Ovary (tissue), 9 donors: ENCODE measurements around the gene EPS8. TPM values are rescaled to one million over a fixed set of nuclear protein-coding genes. Genes with fewer than 3 reads are reported as not detected.

Experiments
- DNase-seq, 5 donors: peaks; one replicate each; pipeline ENCODE4 v3.0.0-alpha.2; 2019 to 2020
- H3K27ac ChIP-seq, 2 donors: fragments of 200-600 bp; one replicate each; pipeline versions ENCODE4 v1.5.1 to v1.8.0; 2019 to 2022
- H3K27me3 ChIP-seq: fragments of 200-600 bp; one replicate; pipeline ENCODE4 v1.8.0; 2022
- H3K36me3 ChIP-seq: fragments of 200-600 bp; sonication (generic); one replicate; pipeline ENCODE4 v1.5.1; 2019
- H3K4me1 ChIP-seq: one replicate; pipeline ENCODE4 v1.8.1; 2013; ENCODE audit warnings: mild to moderate bottlenecking, moderate library complexity; ENCODE audit not compliant: insufficient read depth
- H3K4me3 ChIP-seq: fragments of 200-600 bp; sonication (generic); one replicate; pipeline ENCODE4 v1.5.1; 2017
- H3K9me3 ChIP-seq, 2 donors: fragments of 200-600 bp in 1 of 2; sonication (generic) in 1 of 2; one replicate each; pipeline versions ENCODE4 v1.5.1 to v1.8.1; 2013 to 2019; ENCODE audit warnings: mild to moderate bottlenecking in 1 of 2, moderate library complexity in 1 of 2
- EP300 ChIP-seq: sonication (generic); formaldehyde crosslinking; IDR thresholded peaks from one replicate; pipeline ENCODE4 v1.6.1; 2017; ENCODE audit warnings: antibody characterized with exemption
- POLR2A ChIP-seq: fragments of 450-650 bp; IDR thresholded peaks from one replicate; pipeline ENCODE4 v1.6.1; 2017; ENCODE audit warnings: antibody characterized with exemption, mild to moderate bottlenecking, moderate library complexity
- WGBS, 3 donors: extraction: QIAGEN DNeasy Blood & Tissue Kit in 1 of 3; methylation state at CpG; one replicate each; pipeline versions ENCODE4 v1.1.5 to v1.1.7; 2013 to 2017; 5-methylcytosine and 5-hydroxymethylcytosine counted together
- intact Hi-C, 4 donors: fragments of 100-400 bp; cut with DNase I; formaldehyde crosslinking; loops; one replicate each; pipeline versions ENCODE4 v1.11.0 to v1.15.1; 2022 to 2023
- polyA plus RNA-seq, 2 donors: library from polyadenylated mRNA; stranded (reverse); fragments of 200-250 nt in 1 of 2; fragments of 350-450 nt in 1 of 2; fragmentation: Illumina TruSeq in 1 of 2; extraction: RNeasy Lipid Tissue Mini Kit (QIAGEN cat#74804) in 1 of 2; gene quantifications; one replicate each; pipeline ENCODE4 v1.2.3, GENCODE V29; 2013 to 2014
- total RNA-seq, 7 donors: library from RNA; depleted of rRNA in 2 of 7; stranded (reverse); fragments of >200 nt in 2 of 7; fragmentation: NEBNext Ultra II Directional in 3 of 7; extraction: Animal tissue kit (Norgen Biotek cat#: 25700) in 3 of 7; gene quantifications; one replicate each; pipeline versions ENCODE4 v1.1.0 to v1.2.4, GENCODE V29; 2016 to 2023
- TF ChIP-seq, protein P1 (sequence below), 3 donors: fragments of 450-650 bp in 2 of 3; fragments of 200-600 bp in 1 of 3; IDR thresholded peaks; one replicate each; pipeline versions ENCODE4 v1.5.1 to v1.8.0; 2016 to 2022; ENCODE audit warnings: antibody characterized with exemption in 3 of 3, mild to moderate bottlenecking in 1 of 3
- donor health status: DM: no; HTN: no; CAD: no; lungs with moderate emphysema.
- donor health status: DM: no; HTN: no; CAD: no.
- donor health status: Bipolar disorder and iron deficiency.
- donor health status: DM: yes; HTN: yes; CAD: no.
- donor health status: DM: no; HTN: no; CAD: no.
- donor health status: DM: yes; HTN: yes; CAD: no.

EPS8 gene
- total and polyA plus RNA-seq, 9 donors = 56.2 to 94.9 (median 77.4) TPM

DNA sequence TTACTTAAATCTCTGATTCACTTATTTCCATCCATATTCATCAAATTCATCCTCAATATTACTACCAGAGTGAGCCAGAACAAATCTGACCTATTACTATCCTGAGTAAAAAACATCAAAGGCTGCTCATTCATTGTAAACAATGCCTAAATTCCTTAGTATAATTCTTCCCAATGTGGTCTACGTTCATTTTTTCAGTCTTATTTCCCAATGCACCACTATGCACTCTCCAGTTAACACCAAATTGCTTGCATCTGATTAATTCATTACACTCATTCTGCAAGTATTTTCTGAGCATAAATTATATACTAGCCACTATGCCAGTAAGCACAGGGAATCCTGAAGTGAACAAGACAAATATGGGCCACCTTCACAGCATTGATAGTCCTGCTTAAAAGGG lies 110.0 kb downstream of the EPS8 start:
- DNase-seq = no peak
- Histone ChIP-seq H3K27ac (no peak overlapping the region), H3K4me1 (no peaks in the 10 kb centered on the region), H3K27me3 (no peaks in the 10 kb centered on the region), H3K4me3 (no peak overlapping the region), H3K9me3 (no peaks in the 10 kb centered on the region), H3K36me3 (no peaks in the 10 kb centered on the region)
- no peak for TF ChIP-seq EP300
- no peak for TF ChIP-seq POLR2A
- TF ChIP-seq, protein P1, sequence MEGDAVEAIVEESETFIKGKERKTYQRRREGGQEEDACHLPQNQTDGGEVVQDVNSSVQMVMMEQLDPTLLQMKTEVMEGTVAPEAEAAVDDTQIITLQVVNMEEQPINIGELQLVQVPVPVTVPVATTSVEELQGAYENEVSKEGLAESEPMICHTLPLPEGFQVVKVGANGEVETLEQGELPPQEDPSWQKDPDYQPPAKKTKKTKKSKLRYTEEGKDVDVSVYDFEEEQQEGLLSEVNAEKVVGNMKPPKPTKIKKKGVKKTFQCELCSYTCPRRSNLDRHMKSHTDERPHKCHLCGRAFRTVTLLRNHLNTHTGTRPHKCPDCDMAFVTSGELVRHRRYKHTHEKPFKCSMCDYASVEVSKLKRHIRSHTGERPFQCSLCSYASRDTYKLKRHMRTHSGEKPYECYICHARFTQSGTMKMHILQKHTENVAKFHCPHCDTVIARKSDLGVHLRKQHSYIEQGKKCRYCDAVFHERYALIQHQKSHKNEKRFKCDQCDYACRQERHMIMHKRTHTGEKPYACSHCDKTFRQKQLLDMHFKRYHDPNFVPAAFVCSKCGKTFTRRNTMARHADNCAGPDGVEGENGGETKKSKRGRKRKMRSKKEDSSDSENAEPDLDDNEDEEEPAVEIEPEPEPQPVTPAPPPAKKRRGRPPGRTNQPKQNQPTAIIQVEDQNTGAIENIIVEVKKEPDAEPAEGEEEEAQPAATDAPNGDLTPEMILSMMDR (IDR thresholded peaks at IDR 0.05) = no peak
- 72 to 80% (median 73%) methylated on average over 1 of the region's 1 CpG for WGBS, 3 donors
- intact Hi-C loops = no loop called here

DNA sequence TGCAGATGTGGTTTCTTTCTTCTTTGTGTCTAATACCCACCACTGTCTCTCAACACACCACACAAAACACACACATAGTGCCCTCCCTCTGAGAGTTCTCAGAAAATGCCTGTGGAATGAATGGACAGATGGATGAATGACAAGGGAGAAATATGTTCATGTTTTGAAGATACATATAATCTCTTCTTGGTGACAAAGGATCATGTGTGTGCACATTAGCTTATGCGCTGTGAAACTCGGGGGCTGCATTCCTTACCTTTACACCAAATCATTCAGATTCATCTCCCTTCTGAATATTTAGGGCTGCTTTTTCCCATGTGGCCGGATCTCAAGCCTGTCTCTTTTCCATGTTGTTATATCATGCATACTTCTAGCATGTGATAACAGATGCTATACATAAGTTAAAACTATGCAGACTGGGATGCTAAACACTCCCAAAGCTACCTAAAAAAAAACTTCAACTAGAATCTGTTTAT lies 111.4 kb downstream of the EPS8 start:
- H3K36me3 ChIP-seq = no peaks in the 10 kb centered on the region
- no peak overlapping the region for H3K4me3 ChIP-seq
- peaks cover under 1% of the 10 kb centered on the region for H3K4me1 ChIP-seq
- H3K27me3 ChIP-seq = no peaks in the 10 kb centered on the region
- H3K27ac ChIP-seq = no peak overlapping the region
- WGBS, 3 donors = 79 to 86% (median 80%) methylated on average over 3 of the region's 3 CpGs
- no peak for DNase-seq
- no peak for TF ChIP-seq POLR2A
- no peak for TF ChIP-seq EP300
- TF ChIP-seq, protein P1 (IDR thresholded peaks at IDR 0.05) = no peak
- intact Hi-C loops = no loop called here
- H3K9me3 ChIP-seq = no peaks in the 10 kb centered on the region

DNA sequence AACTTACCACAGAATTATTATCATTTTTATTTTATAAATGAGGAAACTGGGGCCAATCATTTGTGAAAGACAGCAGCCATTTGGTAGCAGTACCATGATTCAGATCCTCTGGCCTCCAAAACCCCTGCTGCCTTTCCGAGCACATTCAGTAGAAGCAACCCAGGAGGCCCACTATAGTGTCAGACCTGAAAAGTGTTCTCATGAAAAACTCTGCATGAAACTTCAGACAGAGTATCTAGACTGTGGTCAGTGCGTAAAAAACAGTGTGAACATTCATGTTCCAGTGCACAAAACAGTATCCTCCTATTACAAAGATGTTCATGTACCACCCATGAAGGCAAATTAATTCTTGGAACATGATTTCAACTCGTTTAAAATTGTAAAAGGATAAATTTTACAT lies 112.0 kb downstream of the EPS8 start:
- intact Hi-C loops = no loop called here
- no peaks in the 10 kb centered on the region for H3K27me3 ChIP-seq
- no peak overlapping the region for H3K4me3 ChIP-seq
- no peak for DNase-seq
- TF ChIP-seq, protein P1 (IDR thresholded peaks at IDR 0.05) = no peak
- TF ChIP-seq POLR2A (no peak), EP300 (no peak)
- peaks cover 2% of the 10 kb centered on the region for H3K4me1 ChIP-seq
- no peak overlapping the region for H3K27ac ChIP-seq
- no peaks in the 10 kb centered on the region for H3K36me3 ChIP-seq
- WGBS, 3 donors = 72 to 77% (median 77%) methylated on average over 3 of the region's 3 CpGs
- H3K9me3 ChIP-seq = no peaks in the 10 kb centered on the region

DNA sequence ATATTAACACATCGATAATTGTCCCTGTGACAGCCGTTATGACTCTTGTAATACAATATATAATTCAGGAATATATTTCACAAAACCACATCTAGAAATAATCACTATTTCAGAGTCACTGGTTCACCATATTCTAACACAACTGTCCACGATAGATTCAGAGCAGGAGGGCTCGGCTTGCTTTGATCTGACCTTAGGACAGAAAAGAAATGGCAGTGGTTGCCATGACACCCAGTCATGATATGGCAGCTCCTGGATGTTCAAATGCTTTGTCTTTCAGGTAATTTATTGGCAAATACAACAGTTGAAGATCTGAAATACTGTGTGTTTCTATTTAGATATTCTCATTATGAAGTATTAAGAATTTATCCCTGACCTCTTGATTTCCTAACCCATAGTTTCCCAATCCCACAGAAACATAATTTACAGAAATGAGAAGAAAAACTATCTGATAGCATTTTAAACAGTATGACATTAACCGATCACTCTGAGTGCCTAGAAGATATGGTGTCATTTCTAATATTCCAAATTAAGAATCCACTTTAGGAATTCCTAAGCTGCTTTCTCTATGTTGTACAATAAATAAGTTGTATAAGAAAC lies 116.4 kb downstream of the EPS8 start:
- DNase-seq = no peak
- TF ChIP-seq, protein P1 (IDR thresholded peaks at IDR 0.05) = no peak
- TF ChIP-seq POLR2A = no peak
- H3K4me1 ChIP-seq = peaks cover 2% of the 10 kb centered on the region
- H3K4me3 ChIP-seq = no peak overlapping the region
- H3K27me3 ChIP-seq = no peaks in the 10 kb centered on the region
- H3K9me3 ChIP-seq = no peaks in the 10 kb centered on the region
- H3K27ac ChIP-seq = no peak overlapping the region
- intact Hi-C loops = no loop called here
- no peaks in the 10 kb centered on the region for H3K36me3 ChIP-seq
- 93 to 99% (median 96%) methylated on average over 5 of the region's 5 CpGs for WGBS, 3 donors
